K562 (cell line): ENCODE data around the gene TOM1. TPM values are rescaled to one million over a fixed set of nuclear protein-coding genes. Genes with fewer than 3 reads are reported as not detected.

ENCODE experiments used
- ATAC-seq: fragments of 200-7000 bp; cut with Tn5 transposase; 3 replicates; pipeline ENCODE4 v1.9.1; 2020; ENCODE audit warnings: moderate library complexity
- BruUV-seq: library from RNA; stranded (reverse); fragments of 400-500 nt; replicated peaks from 2 replicates; lab custom pipeline; 2021; lab: Mats Ljungman, UMichigan
- CTCF ChIA-PET: fragments of 300-600 bp; formaldehyde crosslinking; extraction: SDS; loops from one replicate; lab custom pipeline; 2021; ENCODE audit warnings: low intra/inter-chr PET ratio; lab: Yijun Ruan, JAX
- POLR2A ChIA-PET: fragments of 300-600, 350-650 bp; sonication (Branson Sonifier 250); formaldehyde crosslinking; extraction: SDS; loops from one replicate; lab custom pipeline; 2021; ENCODE audit warnings: antibody characterized with exemption, inconsistent platforms; lab: Yijun Ruan, JAX
- DNase-seq, 4 experiments: peaks; one replicate each; pipeline versions ENCODE4 v3.0.0 to v3.0.0-alpha.2; 2011 to 2018; ENCODE audit warnings: low spot score in 3 of 4, mixed read lengths in 3 of 4; ENCODE audit errors: extremely low read depth in 1 of 4
- FAIRE-seq: peaks from 2 replicates; lab custom pipeline; 2011; peaks lifted over from hg19 to GRCh38; lab: Jason Lieb, UNC
- H2AFZ ChIP-seq: 2 replicates; pipeline ENCODE4 v1.6.0; 2011; ENCODE audit warnings: low read depth, low read length, control low read depth, inconsistent platforms
- H3K27ac ChIP-seq: fragments of 200-600 bp; 3 replicates; pipeline ENCODE4 v1.8.0; 2011; ENCODE audit warnings: low read depth, mild to moderate bottlenecking, control low read depth, inconsistent platforms, low read length, moderate library complexity, mixed read lengths; ENCODE audit errors: extremely low read depth
- H3K27me3 ChIP-seq, 2 experiments: fragments of 300-600 bp in 1 of 2; 2 replicates in 1 of 2; 3 replicates in 1 of 2; pipeline versions ENCODE4 v1.6.0 to v1.8.0; 2011; ENCODE audit warnings: inconsistent platforms in 2 of 2, low read length in 2 of 2, mild to moderate bottlenecking in 1 of 2, mixed read lengths in 1 of 2, moderate library complexity in 1 of 2; ENCODE audit not compliant: control insufficient read depth in 2 of 2, insufficient read depth in 2 of 2
- H3K36me3 ChIP-seq: fragments of 300-600 bp; 3 replicates; pipeline ENCODE4 v1.8.0; 2011; ENCODE audit warnings: mild to moderate bottlenecking, low read length, inconsistent platforms; ENCODE audit not compliant: control insufficient read depth, insufficient read depth
- H3K4me1 ChIP-seq, 2 experiments: fragments of 200-600 bp in 1 of 2; replicated peaks in 1 of 2; 2 replicates in 1 of 2; 3 replicates in 1 of 2; pipeline versions ENCODE4 v1.5.1 to v1.8.0; 2011; ENCODE audit warnings: inconsistent platforms in 2 of 2, low read length in 2 of 2, mild to moderate bottlenecking in 1 of 2, mixed read lengths in 1 of 2, moderate library complexity in 1 of 2; ENCODE audit not compliant: control insufficient read depth in 2 of 2, insufficient read depth in 2 of 2
- H3K4me2 ChIP-seq: 2 replicates; pipeline ENCODE4 v1.6.1; 2011; ENCODE audit warnings: low read length, control low read depth, inconsistent platforms, mixed read lengths; ENCODE audit not compliant: insufficient read depth
- H3K4me3 ChIP-seq: fragments of 200-600 bp; sonication (generic), shearing (Covaris generic); 2 replicates; pipeline ENCODE4 v1.5.1; 2016; ENCODE audit warnings: control low read depth, inconsistent platforms
- H3K79me2 ChIP-seq: fragments of 200-600 bp; 3 replicates; pipeline ENCODE4 v1.8.0; 2011; ENCODE audit warnings: low read length, inconsistent platforms; ENCODE audit not compliant: control insufficient read depth, insufficient read depth
- H3K9ac ChIP-seq, 2 experiments: 2 replicates each; pipeline versions ENCODE4 v1.6.0 to v1.6.1; 2011; ENCODE audit warnings: low read depth in 2 of 2, low read length in 2 of 2, control low read depth in 1 of 2, inconsistent platforms in 1 of 2, mild to moderate bottlenecking in 1 of 2, mixed read lengths in 1 of 2; ENCODE audit not compliant: insufficient read depth in 1 of 2
- H3K9me1 ChIP-seq: one replicate; pipeline ENCODE4 v1.6.0; 2011; ENCODE audit warnings: inconsistent platforms, mild to moderate bottlenecking, low read length, moderate library complexity; ENCODE audit not compliant: control insufficient read depth, insufficient read depth
- H3K9me3 ChIP-seq: replicated peaks from 2 replicates; pipeline ENCODE4 v1.5.1; 2011; ENCODE audit warnings: low read depth, low read length, inconsistent platforms; ENCODE audit not compliant: control insufficient read depth, insufficient read depth
- H4K20me1 ChIP-seq: replicated peaks from 2 replicates; pipeline ENCODE4 v1.6.1; 2011; ENCODE audit warnings: low read length, inconsistent platforms, mixed read lengths; ENCODE audit not compliant: control insufficient read depth, insufficient read depth
- BHLHE40 ChIP-seq: IDR thresholded peaks from 2 replicates; pipeline ENCODE4 v1.6.1; 2011; ENCODE audit warnings: low read length, improper control_type of control experiment
- E2F1 ChIP-seq: sonication (generic); formaldehyde crosslinking; IDR thresholded peaks from 2 replicates; pipeline ENCODE4 v1.8.1; 2023; ENCODE audit warnings: mild to moderate bottlenecking, missing genetic modification reagents, moderate library complexity
- HIVEP1 ChIP-seq: fragments of 250-450 bp; sonication (Bioruptor Pico); IDR thresholded peaks from 2 replicates; pipeline ENCODE4 v1.4.0; 2020; ENCODE audit warnings: mild to moderate bottlenecking
- MLLT1 ChIP-seq, 2 experiments: fragments of 450-650 bp; IDR thresholded peaks; 2 replicates each; pipeline ENCODE4 v1.6.1; 2016
- TFE3 ChIP-seq: fragments of 450-650 bp; formaldehyde crosslinking; IDR thresholded peaks from 2 replicates; pipeline ENCODE4 v1.4.0; 2020; ENCODE audit warnings: mild to moderate bottlenecking, mixed read lengths
- USF1 ChIP-seq: sonication (generic); formaldehyde crosslinking; IDR thresholded peaks from 2 replicates; pipeline ENCODE4 v1.9.0; 2022; ENCODE audit warnings: mild to moderate bottlenecking, missing genetic modification reagents
- ZNF282 ChIP-seq: sonication (generic); formaldehyde crosslinking; IDR thresholded peaks from 2 replicates; pipeline ENCODE4 v1.8.1; 2023; ENCODE audit warnings: missing genetic modification reagents
- WGBS: fragments of 100-300 bp; shearing (Covaris generic); methylation state at CpG from one replicate; pipeline ENCODE4 v1.1.6; 2016; ENCODE audit warnings: low coverage, mixed read lengths; ENCODE audit not compliant: insufficient coverage; ENCODE audit errors: missing lambda C conversion rate; 5-methylcytosine and 5-hydroxymethylcytosine counted together
- in situ Hi-C: fragments of 300-500 bp; cut with MboI; formaldehyde crosslinking; loops from 4 replicates; pipeline ENCODE4 v1.15.0; 2018; ENCODE audit warnings: inconsistent platforms, mixed read lengths
- intact Hi-C: fragments of 100-400 bp; cut with micrococcal nuclease; formaldehyde crosslinking; loops from 2 replicates; pipeline ENCODE4 v1.14.2; 2022
- polyA plus RNA-seq, 8 experiments: library from polyadenylated mRNA; depleted of rRNA in 4 of 8; stranded (reverse) in 5 of 8; unstranded in 3 of 8; fragments of >200 nt; fragmentation: Nextera tagmentation in 2 of 8; fragmentation: Illumina TruSeq in 1 of 8; extraction: Ambion mirVana in 2 of 8; extraction: Trizol in 1 of 8; gene quantifications; 2 replicates each; pipeline versions ENCODE4 v1.2.1 to v1.2.3, GENCODE V29; 2011 to 2014; ENCODE audit warnings: inconsistent platforms in 1 of 8, missing spikeins in 1 of 8
- total RNA-seq, 7 experiments: library from RNA; depleted of rRNA in 6 of 7; stranded (reverse); fragments of >200 nt in 6 of 7; fragmentation: Illumina TruSeq in 2 of 7; extraction: Trizol in 2 of 7; gene quantifications; 2 replicates each; pipeline versions ENCODE4 v1.2.1 to v1.2.3, GENCODE V29; 2011 to 2021; ENCODE audit warnings: low replicate concordance in 1 of 7

Gene TOM1
- total and polyA plus RNA-seq, 9 of the 15 experiments (the other 6 are each of a cell fraction or from before 2014, with no cell fraction given) = 0.64 to 20.6 (median 12.0) TPM

- no peak overlapping the region for H2AFZ ChIP-seq
- H3K4me2 ChIP-seq = no peak overlapping the region
- ChIA-PET POLR2A (interaction anchor here (0.6 kb wide), 1 partner anchor 10 kb away, joined by 3 read pairs; no protein-coding TSS in a partner anchor), CTCF (no interaction called here)
- peaks cover 42% of the 10 kb centered on the region; the same call in 2 of the 3 replicates for H3K36me3 ChIP-seq
- BruUV-seq = no TSS peak
- no peaks in the 10 kb centered on the region for H3K9me1 ChIP-seq
- ATAC-seq (no peak), FAIRE-seq (no peak), DNase-seq (no peak)
- H3K27me3 ChIP-seq = no peaks in the 10 kb centered on the region
- no peaks in the 10 kb centered on the region for H3K9me3 ChIP-seq
- intact Hi-C loops = no loop called here
- peak overlapping the region in 1 of 2 experiments; percentile 33; a peak in 1 of 4 replicates for H3K9ac ChIP-seq
- TF ChIP-seq USF1 (peak; percentile 27; the same call in 1 of the 2 replicates), BHLHE40 (peak; percentile 71), ZNF282 (CRISPR knock-in tag) (no peak), TFE3 (peak; percentile 29), E2F1 (no peak), MLLT1 (IDR thresholded peaks at IDR 0.05) (0 out of 4 replicates have a peak, but pooled peaks of 1 of the 2 experiments have one; percentile 28), HIVEP1 (CRISPR knock-in tag) (no peak)
- peaks cover 0 to 8% of the 10 kb centered on the region in 2 experiments; a peak in 2 of 5 replicates for H3K4me1 ChIP-seq
- H3K27ac ChIP-seq = no peak overlapping the region
- H3K79me2 ChIP-seq = no peaks in the 10 kb centered on the region
- WGBS = 79% methylated on average over 4 of the region's 16 CpGs
- H3K4me3 ChIP-seq = no peak overlapping the region
- in situ Hi-C loops = no loop called here
- no peaks in the 10 kb centered on the region for H4K20me1 ChIP-seq
Measured at GRCh38 chr22:35330258-35330861, 30.7 kb downstream of the TOM1 start.
